Right lobe of liver (tissue), 4 donors: Measurements from ENCODE around the gene ARHGAP22.

ENCODE experiments used
- CTCF ChIP-seq, 4 donors: fragments of 200-600 bp in 3 of 4; fragments of 450-650 bp in 1 of 4; IDR thresholded peaks; one replicate each; pipeline versions ENCODE4 v1.5.1 to v1.8.0; 2016 to 2022; ENCODE audit warnings: antibody characterized with exemption in 4 of 4, mild to moderate bottlenecking in 2 of 4
- POLR2A ChIP-seq: fragments of 450-650 bp; IDR thresholded peaks from one replicate; pipeline ENCODE4 v1.6.1; 2017; ENCODE audit warnings: antibody characterized with exemption, mild to moderate bottlenecking
- donor health status: DM: no; HTN: no; CAD: no.
- donor health status: DM: no; HTN: no; CAD: no.
- donor health status: DM: no; HTN: yes; CAD: no.

GRCh38 chr10:48514255-48514654 lies 90.6 kb downstream of the ARHGAP22 start:
- TF ChIP-seq CTCF (IDR thresholded peaks at IDR 0.05) (no peak), POLR2A (no peak)
